Activated CD8-positive, alpha-beta memory T cell treated with anti-CD3 and anti-CD28 coated beads for 4 hours (primary cell): ENCODE measurements around the gene SMARCD1.
A peak's percentile ranks its signal among the peaks of the same experiment; 100 is the strongest.

Experiments
- DNase-seq, 2 donors: peaks; one replicate each; pipeline ENCODE4 v3.0.0-alpha.2; 2020; ENCODE audit warnings: low read depth in 2 of 2

The SMARCD1 gene

GRCh38 chr12:50084775-50085614 lies at the start of gene SMARCD1:
Gene SMARCD1, plus strand, starts transcription at chr12:50085342. Its CDS starts 28 bp downstream, at chr12:50085370.
- peak; percentile 63 to 76 for DNase-seq

GRCh38 chr12:50038336-50038735 lies 46.8 kb upstream of the SMARCD1 start:
- no peak for DNase-seq

- peak; percentile 67 to 77 for DNase-seq
Measured at GRCh38 chr12:50039151-50039835, 45.8 kb upstream of the SMARCD1 start.

GRCh38 chr12:50040657-50041056 lies 44.5 kb upstream of the SMARCD1 start:
- no peak for DNase-seq

GRCh38 chr12:50041062-50041860 lies 43.9 kb upstream of the SMARCD1 start:
- no peak for DNase-seq

- DNase-seq: no peak
Measured at GRCh38 chr12:50041962-50042361, 43.2 kb upstream of the SMARCD1 start.

- DNase-seq: no peak
Measured at GRCh38 chr12:50042693-50043092, 42.4 kb upstream of the SMARCD1 start.

GRCh38 chr12:50043308-50043707 lies 41.8 kb upstream of the SMARCD1 start:
- DNase-seq: no peak

- DNase-seq: no peak
Measured at GRCh38 chr12:50043854-50044253, 41.3 kb upstream of the SMARCD1 start.

- DNase-seq: no peak
Measured at GRCh38 chr12:50047693-50048250, 37.4 kb upstream of the SMARCD1 start.

- DNase-seq: no peak
Measured at GRCh38 chr12:50049254-50050118, 35.7 kb upstream of the SMARCD1 start.

- DNase-seq: no peak
Measured at GRCh38 chr12:50050119-50050385, 35.1 kb upstream of the SMARCD1 start.

- DNase-seq: no peak
Measured at GRCh38 chr12:50050410-50051098, 34.6 kb upstream of the SMARCD1 start.

GRCh38 chr12:50051101-50051806 lies 33.9 kb upstream of the SMARCD1 start:
- DNase-seq: no peak

GRCh38 chr12:50052544-50052943 lies 32.6 kb upstream of the SMARCD1 start:
- DNase-seq: no peak

- DNase-seq: no peak
Measured at GRCh38 chr12:50052964-50053363, 32.2 kb upstream of the SMARCD1 start.

GRCh38 chr12:50053583-50053982 lies 31.6 kb upstream of the SMARCD1 start:
- DNase-seq: no peak

- DNase-seq: peak; percentile 20 to 29
Measured at GRCh38 chr12:50055831-50056638, 29.1 kb upstream of the SMARCD1 start.

GRCh38 chr12:50056639-50056976 lies 28.5 kb upstream of the SMARCD1 start:
- no peak for DNase-seq
